HFFc6 (cell line): ENCODE data around the gene HOXD9. TPM values are rescaled to one million over a fixed set of nuclear protein-coding genes. Genes with fewer than 3 reads are reported as not detected.
A peak's percentile ranks its signal among the peaks of the same experiment; 100 is the strongest.

Experiments
- DNase-seq: peaks from one replicate; pipeline ENCODE4 v3.0.0-alpha.2; 2018
- H3K27ac Mint-ChIP-seq: 2 replicates; pipeline ENCODE4 v1.8.0; 2020; ENCODE audit warnings: mild to moderate bottlenecking, mixed read lengths
- H3K27me3 Mint-ChIP-seq: 2 replicates; pipeline ENCODE4 v1.8.0; 2021; ENCODE audit warnings: mild to moderate bottlenecking, moderate library complexity, mixed read lengths; ENCODE audit not compliant: insufficient read depth
- H3K36me3 Mint-ChIP-seq: 2 replicates; pipeline ENCODE4 v1.8.0; 2021; ENCODE audit warnings: low read depth, mixed read lengths
- H3K4me1 Mint-ChIP-seq: 2 replicates; pipeline ENCODE4 v1.8.0; 2020; ENCODE audit warnings: low read depth, mixed read lengths
- H3K4me3 Mint-ChIP-seq: 2 replicates; pipeline ENCODE4 v1.8.0; 2020; ENCODE audit warnings: mild to moderate bottlenecking, moderate library complexity, mixed read lengths
- H3K9me3 Mint-ChIP-seq: 2 replicates; pipeline ENCODE4 v1.8.0; 2020; ENCODE audit warnings: mild to moderate bottlenecking, mixed read lengths
- CTCF ChIP-seq: fragments of 200-600 bp; sonication (generic); IDR thresholded peaks from 2 replicates; pipeline ENCODE4 v1.5.0; 2021; ENCODE audit warnings: antibody characterized with exemption, mild to moderate bottlenecking
- total RNA-seq, 6 experiments: library from RNA; stranded (reverse); fragmentation: NEBNext Ultra II Directional; extraction: Animal tissue kit (Norgen Biotek cat#: 25700); gene quantifications; 2 replicates in 1 of 6; 3 replicates in 5 of 6; pipeline ENCODE4 v1.2.3, GENCODE V29; 2021

Gene HOXD9
- total RNA-seq, 6 experiments from 2014 or later: 2.1 to 2.7 (median 2.4) TPM

- peaks cover 67% of the 10 kb centered on the region for H3K4me1 Mint-ChIP-seq
- peaks cover 5% of the 10 kb centered on the region; the same call in 1 of the 2 replicates for H3K36me3 Mint-ChIP-seq
- peak; percentile 24 for DNase-seq
- H3K4me3 Mint-ChIP-seq: peak overlapping the region; percentile 73; the same call in 1 of the 2 replicates
- H3K9me3 Mint-ChIP-seq: no peaks in the 10 kb centered on the region
- TF ChIP-seq CTCF: peak; percentile 43
- peak overlapping the region; percentile 84; the same call in 1 of the 2 replicates for H3K27ac Mint-ChIP-seq
- peaks cover 33% of the 10 kb centered on the region for H3K27me3 Mint-ChIP-seq
Observed at GRCh38 chr2:176135035-176135440, 12.5 kb downstream of the HOXD9 start.

DNA sequence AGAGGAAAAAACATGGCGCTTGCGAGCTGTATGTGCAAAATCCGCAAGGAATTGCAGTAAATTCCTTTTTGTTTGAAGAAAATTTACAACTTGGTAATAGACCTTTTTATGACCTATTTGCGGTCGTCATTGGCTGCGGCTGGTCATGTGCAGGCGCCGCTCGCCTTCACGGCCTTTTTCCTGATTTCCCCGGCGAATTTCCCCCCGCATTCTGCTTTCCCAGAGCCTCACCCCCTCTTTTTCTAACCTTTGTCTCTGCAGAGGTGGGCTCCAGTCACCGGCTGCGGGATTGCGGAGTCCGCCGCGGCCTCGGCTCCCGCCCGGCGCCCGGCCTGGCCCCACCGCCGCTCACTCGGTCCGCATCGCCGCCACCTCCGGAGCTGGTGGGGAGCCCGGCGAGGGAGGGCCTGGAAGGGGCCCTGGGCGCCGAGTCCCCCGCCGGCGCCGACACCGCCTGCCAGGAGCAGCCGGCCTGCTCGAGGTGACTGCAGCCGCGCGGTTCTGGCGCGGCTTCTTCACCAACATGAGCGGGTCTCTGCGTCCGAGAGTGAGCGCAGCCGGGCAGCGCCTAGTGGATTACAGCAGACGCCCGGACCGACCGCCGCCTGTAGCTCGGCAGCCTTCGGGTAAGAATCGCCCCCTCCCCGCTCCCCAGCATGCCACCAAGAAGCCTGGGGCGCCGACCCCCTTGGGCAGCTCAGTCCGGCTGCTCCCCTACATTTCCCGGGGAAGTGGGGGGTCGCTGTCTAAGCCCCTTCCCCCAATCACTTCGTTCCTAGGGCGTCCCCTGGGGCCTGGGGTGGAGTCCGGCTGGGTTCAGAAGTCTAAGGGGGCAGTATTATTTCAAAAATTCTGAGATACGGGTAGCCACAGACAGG is 14.1 kb downstream of the HOXD9 start:
- Mint-ChIP-seq H3K4me3 (peak overlapping the region; percentile 73), H3K27me3 (peaks cover 28% of the 10 kb centered on the region), H3K9me3 (no peaks in the 10 kb centered on the region), H3K27ac (peak overlapping the region; percentile 84), H3K4me1 (peaks cover 57% of the 10 kb centered on the region), H3K36me3 (peaks cover 5% of the 10 kb centered on the region; the same call in 1 of the 2 replicates)
- no peak for TF ChIP-seq CTCF
- no peak for DNase-seq

- H3K9me3 Mint-ChIP-seq: no peaks in the 10 kb centered on the region
- no peak for TF ChIP-seq CTCF
- peaks cover 25% of the 10 kb centered on the region for H3K27me3 Mint-ChIP-seq
- H3K4me1 Mint-ChIP-seq: peaks cover 51% of the 10 kb centered on the region
- peaks cover 3% of the 10 kb centered on the region; the same call in 1 of the 2 replicates for H3K36me3 Mint-ChIP-seq
- DNase-seq: no peak
- H3K4me3 Mint-ChIP-seq: peak overlapping the region; percentile 59; the same call in 1 of the 2 replicates
- peak overlapping the region; percentile 39; the same call in 1 of the 2 replicates for H3K27ac Mint-ChIP-seq
Observed at GRCh38 chr2:176137252-176137580, 14.7 kb downstream of the HOXD9 start.

DNA sequence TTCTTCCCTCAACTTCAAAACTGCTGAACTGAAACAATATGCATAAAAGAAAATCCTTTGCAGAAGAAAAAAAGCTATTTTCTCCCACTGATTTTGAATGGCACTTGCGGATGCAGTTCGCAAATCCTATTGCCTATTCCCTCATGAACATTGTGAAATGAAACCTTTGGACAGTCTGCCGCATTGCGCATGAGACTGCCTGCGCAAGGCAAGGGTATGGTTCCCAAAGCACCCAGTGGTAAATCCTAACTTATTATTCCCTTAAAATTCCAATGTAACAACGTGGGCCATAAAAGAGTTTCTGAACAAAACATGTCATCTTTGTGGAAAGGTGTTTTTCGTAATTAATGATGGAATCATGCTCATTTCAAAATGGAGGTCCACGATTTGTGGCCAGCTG is 15.4 kb downstream of the HOXD9 start:
- Mint-ChIP-seq H3K27me3 (peaks cover 18% of the 10 kb centered on the region), H3K9me3 (no peaks in the 10 kb centered on the region), H3K4me3 (peak overlapping the region; percentile 59; the same call in 1 of the 2 replicates), H3K4me1 (peaks cover 44% of the 10 kb centered on the region), H3K27ac (no peak overlapping the region), H3K36me3 (no peaks in the 10 kb centered on the region; the same call in 1 of the 2 replicates)
- no peak for TF ChIP-seq CTCF
- no peak for DNase-seq

DNA sequence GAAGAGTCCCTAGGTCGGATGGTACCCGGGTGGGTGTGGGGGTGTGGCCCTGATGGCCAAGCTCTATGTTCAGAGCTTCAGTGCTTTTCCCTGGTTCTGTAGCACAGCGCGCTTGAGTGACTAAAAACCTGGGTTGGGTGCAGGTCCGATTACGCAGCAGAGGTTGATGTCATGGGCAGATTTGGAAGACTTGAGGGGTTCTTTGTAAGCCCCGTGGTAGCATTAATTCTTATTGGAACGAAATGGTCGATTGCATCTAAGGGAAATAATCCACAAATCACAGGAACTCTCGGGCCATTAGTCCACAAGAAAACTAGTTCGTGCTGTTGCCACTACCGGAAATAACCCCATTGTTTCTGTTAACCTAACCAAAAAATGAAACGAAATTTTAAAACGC is 16.0 kb downstream of the HOXD9 start:
- Mint-ChIP-seq H3K36me3 (no peaks in the 10 kb centered on the region), H3K27me3 (peaks cover 23% of the 10 kb centered on the region), H3K27ac (no peak overlapping the region), H3K4me1 (peaks cover 41% of the 10 kb centered on the region), H3K4me3 (peak overlapping the region; percentile 57), H3K9me3 (no peaks in the 10 kb centered on the region)
- no peak for DNase-seq
- no peak for TF ChIP-seq CTCF
